GM18511 (cell line): ENCODE measurements around the gene EPB41L1.

Source experiments
- ATAC-seq: cut with Tn5 transposase; IDR thresholded peaks from one replicate; pipeline ENCODE4 v1.9.1; 2021; ENCODE audit warnings: mild to moderate bottlenecking, moderate library complexity; ENCODE audit not compliant: unreplicated experiment

EPB41L1 gene

DNA sequence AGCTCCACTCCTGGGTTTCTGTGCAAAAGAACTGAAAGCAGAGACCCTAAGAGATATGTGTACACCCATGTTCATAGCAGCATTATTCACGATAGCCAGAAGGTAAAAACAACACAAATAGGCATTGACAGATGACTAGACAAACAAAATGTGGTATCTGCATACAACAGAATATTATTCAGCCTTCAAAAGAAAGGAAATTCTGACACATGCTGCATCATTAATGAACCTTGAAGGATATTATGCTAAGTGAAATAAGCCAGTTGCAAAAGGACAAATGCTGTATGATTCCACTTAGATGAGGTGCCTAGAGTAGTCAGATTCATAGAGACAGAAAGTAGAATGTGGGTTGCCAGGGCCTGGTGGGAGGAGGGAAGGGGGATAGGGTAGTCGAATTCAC is 99.5 kb downstream of the EPB41L1 start:
- ATAC-seq, result no peak

GRCh38 chr20:36255445-36255844 is 100.9 kb downstream of the EPB41L1 start:
- no peak for ATAC-seq

- no peak for ATAC-seq
These were observed 104.9 kb downstream of the EPB41L1 start for GRCh38 chr20:36259177-36260061.

DNA sequence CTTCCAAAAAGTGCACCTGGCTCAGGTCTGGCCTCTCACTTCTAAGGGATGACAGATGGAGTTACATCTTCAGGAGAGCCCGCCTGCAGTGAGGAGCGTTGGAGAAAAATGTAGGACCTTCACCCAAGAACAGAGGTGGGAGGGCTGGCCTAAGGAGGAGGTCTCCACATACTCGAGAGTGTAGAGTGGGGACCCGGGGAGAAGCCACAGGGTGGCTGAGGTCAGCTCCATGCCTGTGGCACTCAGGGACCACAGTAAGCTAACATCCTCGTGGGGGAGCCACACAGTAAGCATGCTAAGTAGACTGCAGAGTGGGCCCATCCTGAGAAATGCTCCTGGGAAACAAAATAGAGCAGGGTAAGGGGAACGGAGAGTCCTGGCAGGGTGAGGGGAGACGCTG is 105.8 kb downstream of the EPB41L1 start:
- ATAC-seq, result no peak

DNA sequence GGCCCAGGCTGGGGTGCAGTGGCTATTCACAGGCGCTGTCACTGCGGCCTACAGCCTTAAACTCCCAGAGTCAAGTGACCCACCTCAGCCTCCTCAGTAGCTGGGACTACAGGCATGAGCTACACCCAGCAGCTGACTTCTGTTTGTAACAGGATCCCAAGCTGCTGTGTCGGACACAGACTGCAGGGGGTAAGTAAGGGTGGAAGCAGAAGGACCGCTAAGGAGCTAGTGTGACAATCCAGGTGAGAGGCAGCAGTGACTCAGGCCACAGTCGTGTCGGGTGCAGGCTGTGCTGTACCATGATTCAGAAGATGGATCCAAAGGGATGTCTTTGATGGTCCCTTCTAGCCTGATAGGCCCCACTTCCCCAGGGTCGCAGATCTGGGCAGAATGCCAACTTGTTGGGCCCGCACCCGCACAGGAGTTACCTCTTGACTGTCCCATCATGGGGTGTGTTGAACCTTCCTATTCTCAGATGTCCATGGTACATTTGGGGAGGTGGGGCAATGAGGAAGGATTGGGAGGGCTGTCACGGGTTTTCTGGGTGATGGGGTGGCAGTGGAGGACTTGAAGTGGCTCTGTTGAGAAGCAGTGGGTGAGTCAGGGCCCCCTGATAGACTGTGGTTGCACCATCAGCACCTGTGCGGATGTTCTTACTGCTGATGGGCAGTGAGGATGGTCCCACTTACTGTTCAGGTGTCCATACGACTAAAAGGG is 107.0 kb downstream of the EPB41L1 start:
- no peak for ATAC-seq

DNA sequence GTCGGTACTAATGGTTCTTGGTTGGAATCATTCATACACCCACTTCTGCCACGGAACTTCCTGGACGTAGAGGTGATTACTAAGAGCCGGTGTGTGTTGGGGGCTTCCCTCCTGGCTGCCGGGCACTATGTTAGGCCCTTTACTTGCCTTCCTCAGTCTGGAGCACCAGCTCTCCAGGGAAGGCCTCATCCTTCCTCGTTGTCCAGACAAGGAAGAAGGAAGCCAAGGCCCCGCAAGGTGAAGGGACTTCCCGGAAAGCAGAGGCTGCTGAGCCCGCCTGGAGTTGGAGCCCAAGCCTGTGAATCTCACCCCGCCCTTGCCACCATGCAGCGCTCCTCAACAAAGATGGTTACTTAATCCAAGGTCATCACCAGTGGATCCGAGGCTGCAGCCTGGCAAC is 107.9 kb downstream of the EPB41L1 start:
- ATAC-seq, result no peak

DNA sequence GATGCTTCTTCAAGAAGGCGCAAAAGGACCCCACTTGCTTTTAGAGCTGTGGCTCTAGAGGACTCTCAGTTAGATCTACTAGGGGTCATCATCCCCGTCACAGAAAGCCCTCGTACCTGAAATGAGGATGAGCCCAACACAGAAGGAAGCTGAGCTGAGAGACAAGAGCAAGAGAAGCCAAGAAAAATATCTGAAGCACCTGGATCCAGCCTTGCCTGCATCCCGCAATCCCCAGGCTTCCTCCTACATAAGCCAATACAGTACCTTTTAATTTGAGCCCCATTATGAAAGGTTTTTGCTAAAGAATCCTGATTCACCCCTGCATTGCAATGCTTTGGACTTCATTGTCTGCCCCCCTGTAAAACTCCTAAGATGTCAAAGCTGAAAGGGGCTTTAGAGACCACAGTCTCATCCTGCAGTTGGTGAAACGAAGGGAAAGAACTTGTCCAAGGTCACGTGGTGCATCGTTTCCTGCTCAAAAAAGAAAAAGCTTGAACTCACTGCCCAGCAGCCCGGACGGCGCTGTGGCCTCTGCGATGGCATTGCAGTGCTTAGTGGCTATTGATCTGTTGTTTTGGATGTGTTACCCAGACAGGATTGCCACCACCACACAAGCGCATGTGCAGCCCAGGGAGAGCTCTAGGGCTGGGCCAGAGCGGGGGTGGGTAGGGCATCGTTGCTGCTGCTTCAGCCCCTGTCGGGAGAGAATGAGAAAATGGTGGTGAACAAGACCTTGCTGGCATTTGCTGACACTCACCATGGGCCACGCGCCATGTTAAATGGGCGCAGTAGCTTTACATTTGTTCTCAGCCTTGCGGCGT is 110.1 kb downstream of the EPB41L1 start:
- ATAC-seq, result no peak

DNA sequence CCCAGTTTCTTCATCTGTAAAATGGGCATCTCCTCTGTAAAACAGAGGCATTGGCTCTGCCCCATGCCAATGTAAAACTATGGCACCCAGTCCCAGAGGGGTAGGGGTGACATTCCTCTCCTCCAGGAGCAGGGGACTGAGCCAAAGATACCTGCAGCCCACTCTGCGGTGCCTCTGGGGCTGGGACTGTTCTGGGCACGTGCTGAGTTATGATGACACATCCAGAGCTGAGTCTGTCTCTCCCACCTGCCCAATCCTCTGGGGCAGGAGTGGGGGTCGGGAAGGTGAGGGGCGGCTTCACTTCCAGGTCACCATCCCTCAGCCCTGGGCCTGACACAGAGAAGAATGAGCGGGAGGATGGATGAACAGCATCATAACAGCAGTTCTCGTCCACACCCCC is 111.6 kb downstream of the EPB41L1 start:
- no peak for ATAC-seq

GRCh38 chr20:36267605-36268381 is 113.3 kb downstream of the EPB41L1 start:
- no peak for ATAC-seq

GRCh38 chr20:36268440-36269342 is 114.2 kb downstream of the EPB41L1 start:
- no peak for ATAC-seq

DNA sequence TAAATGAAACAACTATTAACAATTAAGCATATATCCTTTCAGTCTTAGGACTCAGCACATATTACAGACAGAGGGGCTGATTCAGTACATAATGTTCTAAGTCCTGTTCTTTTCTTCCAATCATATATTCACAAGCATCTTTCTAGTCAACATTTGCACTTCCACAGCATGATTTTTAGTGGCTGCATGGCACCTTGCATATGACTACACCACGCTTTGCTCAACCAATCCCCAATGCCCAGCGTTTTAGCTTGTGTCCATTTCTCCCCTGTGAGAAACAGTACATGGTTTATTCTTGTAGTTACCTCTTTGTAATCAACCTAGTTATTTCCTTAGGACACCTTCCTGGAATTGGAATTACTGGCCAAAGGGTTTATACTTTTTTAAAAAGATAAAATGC is 115.0 kb downstream of the EPB41L1 start:
- ATAC-seq, result no peak

GRCh38 chr20:36270744-36271638 is 116.5 kb downstream of the EPB41L1 start:
- ATAC-seq, result no peak

DNA sequence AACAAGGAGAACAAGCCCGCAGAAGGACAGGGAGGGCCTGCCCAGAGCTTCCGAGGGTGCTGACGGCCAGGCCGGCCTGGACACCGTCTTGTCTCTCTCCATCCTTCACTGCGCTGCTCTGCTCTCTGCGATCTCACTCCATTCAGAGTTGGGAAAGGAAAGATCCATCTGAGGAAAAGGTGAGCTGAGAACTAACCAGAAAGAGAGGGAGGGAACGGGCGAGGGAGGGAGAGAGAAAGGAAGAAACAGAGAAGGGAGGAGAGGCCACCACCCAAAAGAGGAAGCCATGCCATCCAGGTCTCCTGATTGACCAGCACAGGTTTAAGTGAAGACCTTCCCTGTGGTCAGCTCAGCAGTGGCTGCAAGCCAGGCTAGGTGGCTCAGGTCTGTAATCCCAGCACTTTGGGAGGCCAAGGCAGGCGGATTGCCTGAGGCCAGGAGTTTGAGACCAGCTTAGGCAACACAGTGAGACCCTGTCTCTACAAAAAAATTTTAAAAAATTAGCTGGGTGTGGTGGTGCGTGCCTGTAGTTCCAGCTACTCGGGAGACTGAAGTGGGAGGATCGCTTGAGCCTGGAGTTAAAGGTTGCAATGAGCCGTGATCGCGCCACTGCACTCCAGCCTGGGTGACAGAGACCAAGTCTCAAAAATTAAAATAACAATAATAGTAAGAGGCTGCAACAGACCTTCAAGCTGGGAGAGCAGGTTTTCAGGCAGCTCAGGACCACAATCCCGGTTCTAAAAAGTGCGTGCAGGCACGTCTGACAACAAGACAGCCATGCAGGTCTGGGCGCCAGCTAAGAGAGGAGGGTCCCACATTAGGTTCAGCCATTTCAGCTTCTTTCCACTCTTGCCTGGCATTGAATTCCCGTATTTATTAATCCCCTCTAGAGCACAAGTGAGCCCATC is 117.4 kb downstream of the EPB41L1 start:
- no peak for ATAC-seq

DNA sequence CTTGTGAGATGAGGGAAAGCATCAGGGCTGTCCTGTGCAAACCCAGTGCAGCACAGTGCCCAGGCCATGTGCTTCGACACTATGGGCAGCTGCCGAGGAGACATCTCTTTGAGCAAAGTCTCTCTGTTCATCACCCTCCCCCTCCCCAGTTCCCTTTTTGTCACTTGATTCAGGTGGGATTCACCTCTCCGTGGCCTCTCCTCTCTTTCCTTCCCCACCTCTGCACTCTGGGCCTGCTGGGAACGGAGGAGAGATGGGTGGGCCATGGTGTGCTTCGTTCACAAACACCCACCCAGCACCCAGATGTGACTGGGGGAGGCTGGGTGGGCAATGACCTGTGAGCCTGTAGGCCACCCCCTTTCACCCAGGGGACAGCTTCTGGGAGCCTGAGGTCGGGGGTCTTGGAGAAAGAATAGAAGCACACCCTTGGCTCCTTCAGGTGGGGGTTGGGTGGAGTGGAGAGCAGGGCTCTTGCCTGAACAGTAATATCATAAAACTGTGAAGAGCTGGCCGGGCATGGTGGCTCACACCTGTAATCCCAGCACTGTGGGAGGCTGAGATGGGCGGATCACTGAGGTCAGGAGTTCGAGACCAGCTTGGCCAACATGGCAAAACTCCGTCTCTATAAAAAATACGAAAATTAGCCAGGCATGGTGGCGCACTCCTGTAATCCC is 118.1 kb downstream of the EPB41L1 start:
- no peak for ATAC-seq

GRCh38 chr20:36273414-36274180 is 119.1 kb downstream of the EPB41L1 start:
- no peak for ATAC-seq

DNA sequence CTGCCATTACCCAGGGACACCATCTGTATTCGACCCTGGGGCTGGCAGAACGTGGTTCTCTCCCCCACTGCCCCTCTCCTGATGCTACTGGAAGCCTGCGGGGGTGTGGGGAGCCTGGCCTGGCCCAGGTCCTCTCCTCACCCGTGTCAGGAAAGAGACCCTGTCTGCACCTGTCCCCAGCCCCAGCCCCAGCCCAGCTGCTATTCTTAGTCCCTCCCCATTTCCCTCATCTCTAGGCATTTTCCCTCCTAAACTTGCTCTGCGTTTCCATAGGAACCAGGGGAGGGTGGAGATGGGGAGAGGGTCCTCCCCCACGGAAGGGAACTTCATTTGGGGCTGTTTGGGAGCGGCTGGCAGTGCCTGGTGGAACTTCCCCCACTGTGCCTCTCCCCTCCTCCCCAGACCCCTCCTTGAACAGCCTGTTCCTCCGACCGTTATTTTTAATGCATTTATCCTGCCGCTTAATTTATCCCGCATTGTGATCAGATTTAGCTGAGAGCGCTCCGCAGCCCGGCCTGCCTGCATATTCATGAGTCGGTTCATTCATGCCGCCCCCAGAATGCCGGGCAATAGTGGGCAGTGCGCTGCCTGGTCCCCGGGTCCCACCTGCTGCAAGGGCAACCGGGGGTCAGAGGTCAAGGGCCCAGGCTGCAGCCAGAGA is 119.8 kb downstream of the EPB41L1 start:
- no peak for ATAC-seq
